Left ventricle myocardium inferior (tissue), 1 donor: ENCODE data around the gene SND1. TPM values are rescaled to one million over a fixed set of nuclear protein-coding genes. Genes with fewer than 3 reads are reported as not detected.

Source experiments
- DNase-seq: peaks from one replicate; pipeline ENCODE4 v3.0.0-alpha.2; 2020
- H3K27ac ChIP-seq: fragments of 200-600 bp; replicated peaks from 2 replicates; pipeline ENCODE4 v1.8.0; 2021
- H3K27me3 ChIP-seq: fragments of 200-600 bp; 2 replicates; pipeline ENCODE4 v1.8.0; 2021; ENCODE audit warnings: low read depth
- H3K36me3 ChIP-seq: fragments of 200-600 bp; 2 replicates; pipeline ENCODE4 v1.8.0; 2021
- H3K4me1 ChIP-seq: fragments of 200-600 bp; 2 replicates; pipeline ENCODE4 v1.8.0; 2021
- H3K4me3 ChIP-seq: fragments of 200-600 bp; 2 replicates; pipeline ENCODE4 v1.8.0; 2021; ENCODE audit warnings: mild to moderate bottlenecking, moderate library complexity
- H3K9me3 ChIP-seq: fragments of 200-600 bp; replicated peaks from 2 replicates; pipeline ENCODE4 v1.8.0; 2021
- CTCF ChIP-seq: fragments of 200-600 bp; IDR thresholded peaks from 2 replicates; pipeline ENCODE4 v1.8.0; 2021; ENCODE audit warnings: antibody characterized with exemption, mild to moderate bottlenecking, borderline replicate concordance
- intact Hi-C: fragments of 100-400 bp; cut with micrococcal nuclease; formaldehyde crosslinking; loops from one replicate; pipeline ENCODE4 v1.11.0; 2022
- total RNA-seq: library from RNA; stranded (reverse); fragmentation: NEBNext Ultra II Directional; extraction: Animal tissue kit (Norgen Biotek cat#: 25700); gene quantifications from one replicate; pipeline ENCODE4 v1.2.1, GENCODE V29; 2021
- donor health status: DM: no; HTN: yes; CAD: no; lungs with severe emphysema.

SND1 gene
- total RNA-seq, 1 donor from 2014 or later = 71.6 TPM

- Histone ChIP-seq H3K4me3 (no peak overlapping the region), H3K27me3 (no peaks in the 10 kb centered on the region), H3K27ac (no peak overlapping the region), H3K36me3 (peaks cover 18% of the 10 kb centered on the region), H3K4me1 (peaks cover 16% of the 10 kb centered on the region), H3K9me3 (peaks cover 13% of the 10 kb centered on the region)
- intact Hi-C loops = no loop called here
- DNase-seq = no peak
- no peak for TF ChIP-seq CTCF
Observed at GRCh38 chr7:127678947-127679346, 27.0 kb downstream of the SND1 start.

GRCh38 chr7:127680983-127681382, 29.0 kb downstream of the SND1 start:
- TF ChIP-seq CTCF = no peak
- Histone ChIP-seq H3K4me3 (no peak overlapping the region), H3K27me3 (no peaks in the 10 kb centered on the region), H3K36me3 (peaks cover 20% of the 10 kb centered on the region), H3K9me3 (peaks cover 13% of the 10 kb centered on the region), H3K4me1 (peaks cover 27% of the 10 kb centered on the region), H3K27ac (no peak overlapping the region)
- DNase-seq = no peak
- intact Hi-C loops = no loop called here

GRCh38 chr7:127682140-127682539, 30.1 kb downstream of the SND1 start:
- intact Hi-C loops = no loop called here
- Histone ChIP-seq H3K9me3 (peaks cover 13% of the 10 kb centered on the region), H3K36me3 (peaks cover 23% of the 10 kb centered on the region), H3K27me3 (no peaks in the 10 kb centered on the region), H3K27ac (no peak overlapping the region), H3K4me3 (no peak overlapping the region), H3K4me1 (peaks cover 27% of the 10 kb centered on the region)
- DNase-seq = no peak
- no peak for TF ChIP-seq CTCF

GRCh38 chr7:127683776-127684681, 32.0 kb downstream of the SND1 start:
- no peak overlapping the region for H3K27ac ChIP-seq
- no peak for TF ChIP-seq CTCF
- intact Hi-C loops = no loop called here
- no peak overlapping the region for H3K4me3 ChIP-seq
- no peaks in the 10 kb centered on the region for H3K27me3 ChIP-seq
- H3K36me3 ChIP-seq = peaks cover 39% of the 10 kb centered on the region
- no peak for DNase-seq
- peaks cover 27% of the 10 kb centered on the region for H3K4me1 ChIP-seq
- H3K9me3 ChIP-seq = peaks cover 13% of the 10 kb centered on the region

- Histone ChIP-seq H3K9me3 (no peaks in the 10 kb centered on the region), H3K4me1 (peaks cover 13% of the 10 kb centered on the region), H3K27ac (no peak overlapping the region), H3K27me3 (no peaks in the 10 kb centered on the region), H3K4me3 (no peak overlapping the region), H3K36me3 (peaks cover 52% of the 10 kb centered on the region)
- no peak for DNase-seq
- intact Hi-C loops = no loop called here
- no peak for TF ChIP-seq CTCF
Observed at GRCh38 chr7:127689194-127689772, 37.3 kb downstream of the SND1 start.
